HG03520 (cell line): ENCODE measurements around the gene TIMMDC1.
"Not testable (repeated sequence)": the region's sequence is repeated elsewhere in the genome, so short reads cannot be mapped to it uniquely, and the experiment has no call there.

Experiments used
- ATAC-seq: cut with Tn5 transposase; IDR thresholded peaks from one replicate; pipeline ENCODE4 v1.9.1; 2021; ENCODE audit warnings: mild to moderate bottlenecking, moderate library complexity; ENCODE audit not compliant: unreplicated experiment

The TIMMDC1 gene

DNA sequence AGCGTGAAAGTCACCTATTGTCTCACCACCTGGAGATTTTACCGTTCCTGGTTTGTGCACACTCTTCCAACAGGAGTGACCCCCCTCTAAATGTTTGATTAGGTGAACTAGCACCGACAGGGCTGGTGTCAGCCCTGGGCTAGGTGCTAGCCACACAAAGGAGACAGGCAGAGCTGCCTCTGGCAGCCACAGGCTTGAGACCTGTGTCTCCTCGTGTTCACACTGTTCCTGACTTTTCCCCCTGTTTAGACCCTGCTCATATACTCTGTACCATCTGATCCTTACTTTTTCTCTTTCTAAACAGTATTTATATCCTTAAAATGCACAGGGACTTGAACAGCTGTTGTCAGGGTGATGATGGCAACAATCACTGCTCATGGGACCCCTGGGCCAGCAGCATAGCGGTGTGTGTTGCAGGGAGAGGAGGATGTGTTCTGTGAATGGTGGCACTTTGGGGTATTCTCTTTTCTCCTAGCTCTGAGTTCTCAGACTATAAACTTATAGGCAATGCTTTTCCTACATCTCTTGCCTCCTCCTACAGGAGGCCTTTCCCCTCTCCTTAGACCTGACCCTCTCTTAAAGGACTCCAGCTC lies 55.6 kb downstream of the TIMMDC1 start:
- ATAC-seq = no peak

DNA sequence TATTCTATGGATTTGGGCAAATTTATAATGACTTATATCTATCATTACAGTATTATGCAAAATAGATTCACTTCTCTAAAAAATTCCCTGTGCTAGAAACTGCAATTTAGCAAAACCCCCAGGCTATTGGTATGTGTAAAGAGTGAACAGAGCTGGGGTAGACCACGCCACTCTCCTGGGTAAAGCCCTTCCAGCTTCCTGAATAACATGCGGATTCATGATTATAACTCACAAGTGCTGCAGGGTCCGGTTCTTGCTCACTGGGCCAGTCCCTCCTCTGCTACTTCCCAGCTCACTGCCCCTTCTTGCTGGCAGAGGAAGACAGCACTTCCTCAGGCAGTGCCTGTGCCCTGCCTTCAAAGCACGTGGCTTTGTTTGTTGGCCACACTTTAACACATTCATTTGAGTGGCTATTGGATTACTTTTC lies 57.0 kb downstream of the TIMMDC1 start:
- ATAC-seq = no peak

GRCh38 chr3:119555929-119556328 lies 57.6 kb downstream of the TIMMDC1 start:
- no peak for ATAC-seq

- ATAC-seq = no peak
These were observed 59.0 kb downstream of the TIMMDC1 start for GRCh38 chr3:119557192-119557876.

DNA sequence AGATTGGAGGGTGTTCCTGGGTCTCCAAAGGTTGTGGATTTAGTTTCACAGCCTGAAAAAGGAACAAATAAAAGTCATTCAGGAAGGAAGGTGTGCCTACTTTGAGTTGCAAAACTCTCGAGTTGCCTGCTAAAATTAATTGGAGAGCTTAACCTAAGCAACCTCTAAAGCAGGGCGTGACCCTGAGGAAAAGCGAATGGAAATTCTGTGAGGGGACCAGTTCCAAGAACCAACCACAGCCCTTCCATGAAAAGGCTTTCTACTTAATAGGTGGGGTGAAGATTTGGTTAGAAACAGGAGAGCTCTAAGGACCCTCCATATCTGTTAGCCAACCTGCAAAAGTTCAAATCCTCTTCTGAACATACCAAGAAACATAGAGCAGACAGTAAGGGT lies 59.5 kb downstream of the TIMMDC1 start:
- no peak for ATAC-seq

GRCh38 chr3:119558626-119559317 lies 60.4 kb downstream of the TIMMDC1 start:
- no peak for ATAC-seq

- ATAC-seq = peak; percentile 53
These were observed 61.2 kb downstream of the TIMMDC1 start, which contains the start of gene CD80 for GRCh38 chr3:119559441-119559963. Gene CD80 (minus strand): TSS chr3:119559614. CDS start chr3:119557728, 1,886 bp downstream.

- no peak for ATAC-seq
These were observed 61.8 kb downstream of the TIMMDC1 start for GRCh38 chr3:119560160-119560559.

DNA sequence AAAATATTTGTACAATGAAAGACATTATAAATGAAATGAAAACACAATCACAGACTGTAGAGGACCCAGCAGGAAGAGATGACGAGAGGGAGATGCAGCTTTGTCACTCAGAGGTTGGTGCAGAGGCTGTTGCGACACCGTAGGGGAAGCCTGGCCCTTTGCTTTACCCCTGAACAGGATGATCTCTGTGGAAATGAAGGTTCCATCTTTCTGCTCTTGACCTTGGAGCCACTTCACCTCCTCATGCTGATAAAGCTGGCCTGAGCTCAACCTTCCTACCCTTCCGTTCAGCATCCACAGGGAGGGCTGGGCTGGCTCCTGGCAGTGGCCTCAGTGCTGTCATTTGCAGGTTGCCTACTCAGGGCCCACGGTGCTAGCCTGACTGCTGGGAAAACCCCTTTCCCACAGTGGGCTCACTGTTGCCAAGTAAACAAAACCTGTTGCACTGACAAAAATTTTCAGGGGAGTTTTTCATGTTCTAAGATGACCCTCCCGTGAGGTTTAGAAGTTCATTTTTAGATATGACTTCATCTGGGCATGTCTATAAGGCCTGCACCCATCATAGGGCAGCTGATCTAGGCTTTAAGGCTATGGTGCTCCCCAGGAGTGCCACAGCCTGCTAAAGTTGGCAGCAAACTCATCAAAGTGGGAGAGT lies 64.1 kb downstream of the TIMMDC1 start:
- ATAC-seq = peak; percentile 68

GRCh38 chr3:119563334-119563733 lies 65.0 kb downstream of the TIMMDC1 start:
- not testable (repeated sequence) for ATAC-seq

GRCh38 chr3:119569156-119569555 lies 70.8 kb downstream of the TIMMDC1 start:
- no peak for ATAC-seq

GRCh38 chr3:119570229-119570628 lies 71.9 kb downstream of the TIMMDC1 start:
- no peak for ATAC-seq

DNA sequence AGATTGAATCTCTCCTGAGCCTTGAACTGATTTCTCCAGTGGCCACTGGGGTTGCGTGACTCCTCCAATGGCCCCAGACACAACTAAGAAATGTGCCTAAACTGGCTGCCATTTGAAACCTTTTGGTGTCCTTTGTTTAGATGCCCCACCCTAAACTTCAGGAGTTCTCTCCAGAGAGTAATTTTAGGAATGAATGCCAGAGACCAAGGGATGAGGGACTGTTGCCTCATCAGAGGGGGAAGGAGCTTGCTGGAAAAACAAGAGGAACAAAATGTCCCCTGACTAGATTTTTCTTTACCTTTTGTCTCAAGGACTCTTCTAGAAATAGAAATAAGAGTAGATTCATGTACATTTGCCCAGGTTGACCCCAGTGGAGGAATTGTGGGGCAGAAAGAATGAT lies 72.9 kb downstream of the TIMMDC1 start:
- no peak for ATAC-seq

DNA sequence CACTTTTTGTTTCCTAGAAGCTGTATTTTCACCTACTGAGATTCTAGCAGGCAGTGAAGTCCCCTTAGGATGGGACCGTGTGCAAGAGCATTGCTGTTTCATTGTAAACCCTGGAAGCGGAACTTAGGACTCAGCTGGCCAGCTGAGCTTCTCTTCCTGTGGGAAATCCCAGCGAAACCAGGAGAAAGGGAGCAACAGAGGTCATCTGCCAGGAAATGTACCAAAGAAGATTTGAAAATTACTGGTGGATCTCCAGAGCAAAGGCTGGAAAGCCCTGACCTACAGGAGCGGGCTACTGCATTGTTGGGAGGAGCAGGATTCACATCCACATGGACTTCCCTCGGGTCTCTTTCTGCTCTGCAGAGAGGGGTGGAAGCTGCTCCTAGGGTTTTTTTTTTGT lies 73.3 kb downstream of the TIMMDC1 start:
- ATAC-seq = no peak
